H9 (cell line): Measurements from ENCODE around the gene CINP. TPM values are rescaled to one million over a fixed set of nuclear protein-coding genes. Genes with fewer than 3 reads are reported as not detected.

Source experiments
- DNase-seq: peaks from one replicate; pipeline ENCODE4 v3.0.0-alpha.2; 2017
- H2AFZ ChIP-seq: one replicate; pipeline ENCODE4 v1.6.1; 2013; ENCODE audit warnings: mild to moderate bottlenecking, low read length, control low read depth, moderate library complexity
- H2AK5ac ChIP-seq: 2 replicates; pipeline ENCODE4 v1.6.1; 2013; ENCODE audit warnings: low read length, control low read depth, mixed read lengths; ENCODE audit not compliant: insufficient read length
- H2BK120ac ChIP-seq: one replicate; pipeline ENCODE4 v1.6.1; 2013; ENCODE audit warnings: low read depth, mild to moderate bottlenecking, low read length, control low read depth, inconsistent platforms; ENCODE audit not compliant: poor library complexity, severe bottlenecking
- H2BK12ac ChIP-seq: 2 replicates; pipeline ENCODE4 v1.6.1; 2013; ENCODE audit warnings: low read length, control low read depth, mixed read lengths, low read depth; ENCODE audit not compliant: insufficient read length
- H2BK15ac ChIP-seq: 2 replicates; pipeline ENCODE4 v1.6.1; 2013; ENCODE audit warnings: low read depth, low read length, control low read depth
- H2BK20ac ChIP-seq: one replicate; pipeline ENCODE4 v1.6.1; 2013; ENCODE audit warnings: low read depth, mild to moderate bottlenecking, low read length, control low read depth, inconsistent platforms; ENCODE audit not compliant: poor library complexity, severe bottlenecking
- H2BK5ac ChIP-seq: 2 replicates; pipeline ENCODE4 v1.6.1; 2013; ENCODE audit warnings: low read length, control low read depth, mixed read lengths; ENCODE audit not compliant: insufficient read length
- H3K14ac ChIP-seq: 2 replicates; pipeline ENCODE4 v1.6.1; 2013; ENCODE audit warnings: low read length, control low read depth; ENCODE audit not compliant: insufficient read depth
- H3K18ac ChIP-seq: 2 replicates; pipeline ENCODE4 v1.6.1; 2013; ENCODE audit warnings: low read depth, mild to moderate bottlenecking, mixed read lengths, low read length, control low read depth; ENCODE audit not compliant: insufficient read length
- H3K23ac ChIP-seq: 2 replicates; pipeline ENCODE4 v1.6.1; 2013; ENCODE audit warnings: low read length, control low read depth, mixed read lengths, low read depth; ENCODE audit not compliant: insufficient read length
- H3K23me2 ChIP-seq: 2 replicates; pipeline ENCODE4 v1.6.1; 2013; ENCODE audit warnings: low read depth, mild to moderate bottlenecking, mixed read lengths, low read length, control low read depth; ENCODE audit not compliant: insufficient read length, poor library complexity, severe bottlenecking
- H3K27ac ChIP-seq: 2 replicates; pipeline ENCODE4 v1.5.1; 2013; ENCODE audit warnings: low read length, control low read depth, mixed read lengths, low read depth; ENCODE audit not compliant: insufficient read length
- H3K27me3 ChIP-seq: 2 replicates; pipeline ENCODE4 v1.6.1; 2013; ENCODE audit warnings: low read length, control low read depth, inconsistent platforms; ENCODE audit not compliant: insufficient read depth
- H3K4ac ChIP-seq: 2 replicates; pipeline ENCODE4 v1.6.1; 2013; ENCODE audit warnings: low read depth, mild to moderate bottlenecking, control low read depth, inconsistent platforms, low read length, moderate library complexity
- H3K4me1 ChIP-seq: 2 replicates; pipeline ENCODE4 v1.6.1; 2013; ENCODE audit warnings: low read length, control low read depth, inconsistent platforms; ENCODE audit not compliant: insufficient read depth
- H3K4me2 ChIP-seq: 2 replicates; pipeline ENCODE4 v1.6.1; 2013; ENCODE audit warnings: low read length, control low read depth, mixed read lengths; ENCODE audit not compliant: insufficient read length, insufficient read depth
- H3K56ac ChIP-seq: 2 replicates; pipeline ENCODE4 v1.6.1; 2013; ENCODE audit warnings: low read depth, mild to moderate bottlenecking, mixed read lengths, low read length, control low read depth; ENCODE audit not compliant: insufficient read length
- H3K79me1 ChIP-seq: 2 replicates; pipeline ENCODE4 v1.6.1; 2013; ENCODE audit warnings: low read depth, mild to moderate bottlenecking, moderate library complexity, low read length, control low read depth, inconsistent platforms; ENCODE audit not compliant: insufficient read depth, poor library complexity, severe bottlenecking
- H3K79me2 ChIP-seq: 2 replicates; pipeline ENCODE4 v1.6.1; 2013; ENCODE audit warnings: low read length, control low read depth, inconsistent platforms; ENCODE audit not compliant: insufficient read depth
- H3K9ac ChIP-seq: 2 replicates; pipeline ENCODE4 v1.6.1; 2013; ENCODE audit warnings: low read length, control low read depth, mixed read lengths; ENCODE audit not compliant: insufficient read length; ENCODE audit errors: extremely low read depth
- H3K9me3 ChIP-seq: one replicate; pipeline ENCODE4 v1.6.1; 2013; ENCODE audit warnings: low read depth, low read length, inconsistent platforms; ENCODE audit not compliant: control insufficient read depth
- H3T11ph ChIP-seq: one replicate; pipeline ENCODE4 v1.6.1; 2013; ENCODE audit warnings: mild to moderate bottlenecking, low read length, control low read depth, inconsistent platforms
- H4K20me1 ChIP-seq: one replicate; pipeline ENCODE4 v1.6.1; 2013; ENCODE audit not compliant: control insufficient read depth, insufficient read length, insufficient read depth
- H4K5ac ChIP-seq: 2 replicates; pipeline ENCODE4 v1.6.1; 2013; ENCODE audit warnings: low read depth, mild to moderate bottlenecking, mixed read lengths, low read length, control low read depth; ENCODE audit not compliant: insufficient read length
- H4K8ac ChIP-seq: replicated peaks from 2 replicates; pipeline ENCODE4 v1.6.1; 2013; ENCODE audit warnings: low read length, control low read depth, mixed read lengths, low read depth; ENCODE audit not compliant: insufficient read length
- H4K91ac ChIP-seq: 2 replicates; pipeline ENCODE4 v1.6.1; 2013; ENCODE audit warnings: low read depth, mild to moderate bottlenecking, moderate library complexity, mixed read lengths, low read length, control low read depth; ENCODE audit not compliant: insufficient read length
- H3K27ac Mint-ChIP-seq, 3 experiments: 2 replicates in 2 of 3; 3 replicates in 1 of 3; pipeline ENCODE4 v1.8.0; 2020 to 2021; ENCODE audit warnings: mixed read lengths in 3 of 3, mild to moderate bottlenecking in 1 of 3, moderate library complexity in 1 of 3
- H3K27me3 Mint-ChIP-seq: 2 replicates; pipeline ENCODE4 v1.8.0; 2021; ENCODE audit warnings: low read depth, mild to moderate bottlenecking, moderate library complexity, mixed read lengths
- H3K36me3 Mint-ChIP-seq, 3 experiments: 2 replicates in 2 of 3; 3 replicates in 1 of 3; pipeline ENCODE4 v1.8.0; 2020 to 2021; ENCODE audit warnings: low read depth in 3 of 3, mixed read lengths in 3 of 3; ENCODE audit not compliant: insufficient read depth in 1 of 3
- H3K4me1 Mint-ChIP-seq, 2 experiments: 2 replicates each; pipeline ENCODE4 v1.8.0; 2020; ENCODE audit warnings: mixed read lengths in 2 of 2
- H3K4me3 Mint-ChIP-seq, 2 experiments: 2 replicates in 1 of 2; 3 replicates in 1 of 2; pipeline ENCODE4 v1.8.0; 2020 to 2021; ENCODE audit warnings: mild to moderate bottlenecking in 2 of 2, mixed read lengths in 2 of 2, moderate library complexity in 1 of 2
- H3K9me3 Mint-ChIP-seq, 2 experiments: 2 replicates in 1 of 2; 3 replicates in 1 of 2; pipeline ENCODE4 v1.8.0; 2020; ENCODE audit warnings: mild to moderate bottlenecking in 2 of 2, mixed read lengths in 2 of 2, moderate library complexity in 1 of 2
- CTCF ChIP-seq: fragments of 200-600 bp; sonication (generic); conservative IDR thresholded peaks from 3 replicates; pipeline ENCODE4 v1.8.0; 2021; ENCODE audit warnings: antibody characterized with exemption, mild to moderate bottlenecking
- WGBS: extraction: QIAGEN DNeasy Blood & Tissue Kit; methylation state at CpG from one replicate; pipeline ENCODE4 v1.1.7; 2013; ENCODE audit warnings: missing lambda C conversion rate, low lambda C conversion rate, mixed read lengths; ENCODE audit not compliant: insufficient read length; ENCODE audit errors: extremely low coverage; 5-methylcytosine and 5-hydroxymethylcytosine counted together
- total RNA-seq: library from RNA; stranded (reverse); gene quantifications from 2 replicates; pipeline ENCODE4 v1.2.1, GENCODE V29; 2021

Gene CINP
- total RNA-seq, 1 experiment from 2014 or later = 39.5 TPM

GRCh38 chr14:102319351-102320032 lies 43.2 kb downstream of the CINP start, which contains the start of gene ZNF839:
ZNF839 (plus strand) TSS chr14:102319746; CDS start chr14:102319766, 20 bp downstream.
- no peaks in the 10 kb centered on the region for H3K79me2 ChIP-seq
- no peak within 1 kb of the TSS for H3K4ac ChIP-seq
- no peak within 1 kb of the TSS for H4K8ac ChIP-seq
- Mint-ChIP-seq H3K4me1 (peaks cover 41 to 47% of the 10 kb centered on the region in 2 experiments), H3K27ac (peak within 1 kb of the TSS; percentile 55 to 98 (median 92); a peak in 5 of 7 replicates), H3K4me3 (peak within 1 kb of the TSS; percentile 88 to 94), H3K36me3 (no peaks in the 10 kb centered on the region; a peak in 2 of 7 replicates), H3K9me3 (no peaks in the 10 kb centered on the region; a peak in 1 of 5 replicates), H3K27me3 (peaks cover 24% of the 10 kb centered on the region)
- H3K4me2 ChIP-seq = peak within 1 kb of the TSS; percentile 76
- no peak within 1 kb of the TSS for H4K5ac ChIP-seq
- H3K18ac ChIP-seq = peak within 1 kb of the TSS; percentile 62
- peak within 1 kb of the TSS; percentile 74 for H2AFZ ChIP-seq
- no peak within 1 kb of the TSS for H2BK120ac ChIP-seq
- no peaks in the 10 kb centered on the region for H4K20me1 ChIP-seq
- H3K14ac ChIP-seq = peak within 1 kb of the TSS; percentile 66; the same call in 1 of the 2 replicates
- no peaks in the 10 kb centered on the region for H3K79me1 ChIP-seq
- H2BK5ac ChIP-seq = no peak within 1 kb of the TSS
- H3K27ac ChIP-seq = no peak within 1 kb of the TSS
- no peaks in the 10 kb centered on the region for H3K9me3 ChIP-seq
- H3K56ac ChIP-seq = no peak within 1 kb of the TSS
- no peak within 1 kb of the TSS for H2BK20ac ChIP-seq
- no peak within 1 kb of the TSS for H3T11ph ChIP-seq
- no peak within 1 kb of the TSS for H2AK5ac ChIP-seq
- no peaks in the 10 kb centered on the region; the same call in 1 of the 2 replicates for H3K27me3 ChIP-seq
- H3K9ac ChIP-seq = peak within 1 kb of the TSS; percentile 56
- H3K4me1 ChIP-seq = no peaks in the 10 kb centered on the region; the same call in 1 of the 2 replicates
- peak; percentile 90 for DNase-seq
- H2BK15ac ChIP-seq = no peak within 1 kb of the TSS
- H3K23me2 ChIP-seq = peaks cover 17% of the 10 kb centered on the region
- WGBS = no CpG with 5 or more reads among the region's 71 CpGs
- H3K23ac ChIP-seq = no peak within 1 kb of the TSS
- peak within 1 kb of the TSS; percentile 18 for H2BK12ac ChIP-seq
- H4K91ac ChIP-seq = peak within 1 kb of the TSS; percentile 20
- no peak for TF ChIP-seq CTCF
